NCI-H1092 treated with DMSO at 0.1 percent for 48 hours (cell line): ENCODE results near the gene S1PR3.

Experiments used
- DNase-seq: peaks from one replicate; lab custom pipeline; 2025; lab: John Stamatoyannopoulos, UW

S1PR3 gene

GRCh38 chr9:89009546-89009840 is 18.2 kb downstream of the S1PR3 start:
- DNase-seq, result no peak

- no peak for DNase-seq
These were observed 18.8 kb downstream of the S1PR3 start for GRCh38 chr9:89010056-89010455.

GRCh38 chr9:89010526-89011111 is 19.4 kb downstream of the S1PR3 start:
- no peak for DNase-seq

GRCh38 chr9:89011683-89012082 is 20.4 kb downstream of the S1PR3 start:
- no peak for DNase-seq

- DNase-seq, result no peak
These were observed 21.2 kb downstream of the S1PR3 start for GRCh38 chr9:89012294-89013042.

- DNase-seq, result no peak
These were observed 22.4 kb downstream of the S1PR3 start for GRCh38 chr9:89013660-89014059.

GRCh38 chr9:89014153-89014552 is 22.9 kb downstream of the S1PR3 start:
- no peak for DNase-seq

- no peak for DNase-seq
These were observed 24.1 kb downstream of the S1PR3 start for GRCh38 chr9:89015336-89015735.

GRCh38 chr9:89020754-89021153 is 29.5 kb downstream of the S1PR3 start:
- no peak for DNase-seq

- DNase-seq, result no peak
These were observed 30.0 kb downstream of the S1PR3 start for GRCh38 chr9:89021154-89021803.

- DNase-seq, result no peak
These were observed 30.9 kb downstream of the S1PR3 start for GRCh38 chr9:89022001-89022759.

- DNase-seq, result no peak
These were observed 31.6 kb downstream of the S1PR3 start for GRCh38 chr9:89022902-89023301.

- no peak for DNase-seq
These were observed 32.5 kb downstream of the S1PR3 start for GRCh38 chr9:89023740-89024139.

- DNase-seq, result no peak
These were observed 33.5 kb downstream of the S1PR3 start for GRCh38 chr9:89024727-89025126.

GRCh38 chr9:89025553-89025952 is 34.3 kb downstream of the S1PR3 start:
- DNase-seq, result no peak

GRCh38 chr9:89026876-89027275 is 35.6 kb downstream of the S1PR3 start:
- DNase-seq, result no peak

GRCh38 chr9:89029788-89030187 is 38.5 kb downstream of the S1PR3 start:
- DNase-seq, result no peak

- no peak for DNase-seq
These were observed 40.9 kb downstream of the S1PR3 start for GRCh38 chr9:89032173-89032572.

- no peak for DNase-seq
These were observed 41.4 kb downstream of the S1PR3 start for GRCh38 chr9:89032661-89033060.

- no peak for DNase-seq
These were observed 45.1 kb downstream of the S1PR3 start for GRCh38 chr9:89036383-89036782.

- no peak for DNase-seq
These were observed 45.6 kb downstream of the S1PR3 start for GRCh38 chr9:89036891-89037290.

- no peak for DNase-seq
These were observed 46.1 kb downstream of the S1PR3 start for GRCh38 chr9:89037346-89037745.

- DNase-seq, result no peak
These were observed 46.6 kb downstream of the S1PR3 start for GRCh38 chr9:89037891-89038290.
